AG08395 (cell line): Measurements from ENCODE around the gene SPAG5.

Source experiments
- DNase-seq: peaks from one replicate; pipeline ENCODE4 v3.0.0; 2012; ENCODE audit warnings: mixed read lengths, low spot score

Gene SPAG5

DNA sequence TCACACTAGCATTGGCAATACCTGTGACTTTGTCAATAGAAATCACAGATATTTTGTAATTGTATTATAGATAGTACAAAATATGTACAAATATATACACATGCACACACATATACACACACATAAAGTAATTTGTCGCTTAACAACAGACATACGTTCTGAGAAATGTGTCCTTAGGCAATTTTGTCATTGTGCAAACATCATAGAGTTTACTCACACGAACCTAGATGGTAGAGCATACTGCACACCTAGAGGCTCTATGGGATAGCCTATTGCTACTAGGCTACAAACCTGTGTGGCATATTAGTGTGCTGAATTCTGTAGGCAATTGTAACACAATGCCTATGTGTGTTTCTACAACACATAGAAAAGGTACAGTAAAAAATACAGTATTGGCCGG, 57.4 kb downstream of the SPAG5 start:
- DNase-seq: no peak

DNA sequence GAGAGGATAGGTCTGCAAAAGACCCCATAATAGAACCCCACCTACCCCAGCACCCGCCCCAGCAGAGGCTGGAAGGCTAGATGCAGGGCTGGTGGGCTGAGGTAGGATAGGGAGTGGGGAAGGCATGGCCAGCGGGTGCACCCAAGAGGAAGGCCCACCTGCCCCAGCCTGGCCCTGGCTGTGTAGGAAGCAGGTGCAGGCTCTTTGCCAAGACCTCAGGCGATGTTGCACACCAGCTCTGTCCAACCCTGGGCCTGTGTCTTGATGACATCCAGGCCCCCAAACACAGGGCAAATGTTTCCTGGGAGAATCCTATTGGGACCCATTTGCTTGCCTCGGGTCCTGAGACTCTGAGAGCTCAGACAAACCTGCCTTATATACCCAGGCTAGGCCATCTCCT, 58.6 kb downstream of the SPAG5 start:
- DNase-seq: no peak

DNA sequence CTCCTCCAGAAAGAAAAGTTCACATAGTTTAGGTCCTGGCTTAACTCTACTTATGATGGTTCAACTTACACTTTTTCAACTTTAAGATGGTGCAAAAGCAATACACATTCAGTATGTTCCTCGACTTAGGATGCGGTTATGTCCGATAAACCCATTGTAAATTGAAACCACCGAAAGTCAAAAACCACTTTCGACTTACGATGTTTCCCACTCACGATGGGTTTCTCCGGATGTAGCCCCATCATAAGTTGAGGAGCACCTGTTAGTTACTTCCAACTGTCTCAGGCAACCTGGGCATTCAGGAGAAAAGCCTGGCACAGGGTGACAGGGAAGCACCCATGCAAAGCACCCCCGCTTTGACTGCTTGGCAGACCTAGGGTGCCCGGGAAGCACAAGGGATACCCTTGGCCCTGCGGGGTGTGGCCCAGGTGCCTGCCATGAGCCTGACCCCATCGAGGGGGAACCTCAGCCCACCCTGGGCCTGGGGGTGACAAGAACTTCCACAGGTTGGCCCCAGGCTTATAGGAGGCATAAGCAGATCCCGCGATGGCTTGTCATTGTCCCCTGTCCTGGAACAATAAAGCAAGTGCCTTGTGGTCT, 60.4 kb downstream of the SPAG5 start:
- DNase-seq: no peak

DNA sequence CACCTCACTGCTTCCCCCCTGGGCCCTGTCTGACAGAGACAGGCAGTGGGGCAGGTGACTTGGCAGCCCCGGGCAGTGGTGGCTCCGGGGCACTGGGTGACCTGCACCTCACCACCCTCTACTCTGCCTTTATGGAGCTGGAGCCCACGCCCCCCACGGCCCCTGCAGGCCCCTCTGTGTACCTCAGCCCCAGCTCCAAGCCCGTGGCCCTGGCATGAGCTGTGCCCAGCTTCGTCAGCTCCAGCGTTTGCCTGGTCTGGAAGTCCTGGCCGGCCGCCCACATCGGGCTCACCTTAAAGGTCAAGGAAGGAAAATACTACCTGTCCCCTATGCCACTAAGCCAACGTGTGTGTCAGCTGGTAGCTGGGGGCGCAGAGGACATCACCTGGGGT, 61.6 kb downstream of the SPAG5 start:
- DNase-seq: no peak

DNA sequence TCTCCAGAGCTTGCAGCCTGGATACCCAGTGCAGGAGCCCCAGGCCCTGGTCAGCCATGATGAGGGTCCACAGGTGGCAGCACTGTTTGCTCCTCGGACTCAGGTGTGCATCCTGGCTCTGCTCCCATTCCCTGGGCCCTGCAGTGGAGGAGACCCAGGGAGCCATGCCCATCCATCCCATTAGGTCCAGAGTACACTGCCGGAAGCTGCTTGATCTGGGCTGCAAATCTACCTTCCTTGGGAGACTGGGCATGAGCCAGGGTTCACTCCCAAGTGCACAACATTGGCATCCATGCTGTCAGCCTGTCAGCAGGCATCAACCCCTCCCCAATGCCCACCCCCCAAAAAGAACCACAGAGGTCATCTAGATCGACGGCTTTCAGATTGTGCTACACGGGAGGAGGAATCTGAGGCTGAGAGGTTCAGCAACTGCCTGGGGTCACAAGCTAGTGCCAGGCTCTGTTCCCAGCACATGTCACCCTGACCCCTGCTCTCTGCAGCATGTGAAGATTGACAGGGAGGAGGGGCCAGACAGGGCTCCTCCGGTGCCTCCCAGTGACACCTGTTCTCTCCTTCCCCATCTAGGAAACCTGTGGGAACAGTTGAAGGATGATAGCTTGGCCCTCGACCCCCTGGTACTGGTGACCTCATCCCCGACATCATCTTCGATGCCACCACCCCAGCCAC, 62.1 kb downstream of the SPAG5 start:
- DNase-seq: no peak

DNA sequence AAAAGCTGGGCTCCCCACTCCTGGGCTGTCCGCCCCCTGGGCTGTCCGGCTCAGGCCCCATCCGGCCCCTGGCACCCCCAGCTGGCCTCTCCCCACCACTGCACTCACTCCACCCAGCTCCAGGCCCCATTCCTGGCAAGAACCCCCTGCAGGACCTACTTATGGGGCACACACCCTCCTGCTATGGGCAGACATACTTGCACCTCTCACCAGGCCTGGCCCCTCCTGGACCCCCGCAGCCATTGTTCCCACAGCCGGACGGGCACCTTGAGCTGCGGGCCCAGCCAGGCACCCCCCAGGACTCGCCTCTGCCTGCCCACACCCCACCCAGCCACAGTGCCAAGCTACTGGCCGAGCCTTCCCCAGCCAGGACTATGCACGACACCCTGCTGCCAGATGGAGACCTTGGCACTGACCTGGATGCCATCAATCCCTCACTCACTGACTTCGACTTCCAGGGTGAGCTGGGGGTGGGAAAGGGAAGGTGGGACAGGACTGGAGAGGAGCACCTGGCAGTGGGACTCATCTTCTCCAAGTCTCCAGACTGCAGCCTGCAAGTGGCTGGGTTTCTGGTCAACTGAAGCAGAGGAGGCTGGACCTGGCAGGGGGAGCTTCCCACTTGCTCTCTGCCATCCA, 64.0 kb downstream of the SPAG5 start:
- DNase-seq: no peak

DNA sequence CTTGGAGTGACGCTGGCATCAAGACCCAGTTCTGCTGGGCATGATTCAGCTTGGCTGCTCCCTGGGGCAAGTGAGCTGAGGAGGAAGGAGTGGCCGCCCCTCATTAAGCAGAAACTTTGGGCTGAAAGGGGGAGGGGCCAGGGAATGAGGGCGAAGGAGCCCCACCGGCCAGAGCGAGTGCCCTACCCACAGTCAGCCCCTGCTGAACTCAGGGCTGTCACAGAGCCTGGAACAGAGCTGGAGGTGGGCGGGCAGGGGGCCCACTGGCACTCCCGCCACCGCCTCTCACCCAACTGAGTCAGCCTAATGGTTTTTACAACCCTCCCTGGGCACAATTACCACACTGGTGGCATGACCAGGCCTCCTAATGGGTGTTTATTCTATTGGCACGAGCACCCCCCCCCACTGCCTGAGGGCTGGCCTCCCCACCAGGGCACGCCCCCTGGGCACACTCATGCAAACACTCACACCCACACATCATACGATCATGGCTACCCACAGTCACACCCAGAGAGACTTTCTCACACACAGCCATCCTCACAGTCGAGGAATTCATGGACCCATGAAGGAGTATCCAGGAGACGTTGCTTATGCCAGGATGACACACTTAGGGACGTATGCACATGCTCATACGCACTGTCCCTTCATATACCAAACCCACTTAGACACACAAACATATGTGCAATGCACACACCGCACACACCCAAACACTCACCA, 65.6 kb downstream of the SPAG5 start:
- DNase-seq: no peak

DNA sequence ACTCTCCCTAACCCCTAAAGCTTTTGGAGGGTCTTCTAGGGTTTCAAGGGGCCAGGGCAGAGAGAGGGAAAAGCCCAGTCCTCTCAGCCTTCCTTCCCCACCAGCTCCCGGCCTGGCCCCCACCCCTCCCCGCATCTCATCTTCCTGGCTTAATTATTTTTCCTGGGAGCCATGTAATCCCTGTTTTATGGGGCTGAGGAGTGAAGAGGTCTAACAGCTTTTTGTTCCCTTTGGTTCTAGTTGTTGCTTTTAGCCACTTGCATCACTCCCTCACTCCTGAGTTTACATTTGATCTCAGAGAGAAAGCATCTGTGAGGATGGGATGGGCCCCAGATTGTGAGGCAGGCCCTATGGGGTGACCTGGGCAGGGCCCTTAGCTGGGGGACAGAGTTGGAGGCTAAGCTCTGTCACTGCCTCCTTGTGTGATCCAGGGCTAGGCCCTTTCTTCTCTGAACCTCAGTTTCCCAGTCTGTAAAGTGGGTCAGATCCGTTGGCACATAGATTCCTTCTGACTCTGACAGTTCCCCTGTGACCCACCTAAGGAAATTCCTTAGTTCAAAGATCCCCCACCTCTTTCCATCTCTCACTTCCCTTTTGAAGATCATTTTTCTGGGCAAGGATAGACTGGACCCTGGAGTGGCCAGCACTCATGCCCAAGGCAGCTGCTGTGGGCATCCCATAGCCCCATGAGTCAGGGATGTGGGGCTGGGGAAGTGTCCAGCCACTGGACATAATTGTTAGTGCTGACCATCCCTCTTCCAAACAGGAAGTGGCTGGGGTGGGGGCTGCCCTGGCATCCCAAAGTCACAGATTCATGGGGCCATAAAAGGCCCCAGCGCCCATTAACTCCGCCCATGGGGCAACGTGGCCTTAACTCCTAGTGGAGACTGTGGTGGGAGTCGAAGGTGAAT, 66.5 kb downstream of the SPAG5 start:
- DNase-seq: no peak

DNA sequence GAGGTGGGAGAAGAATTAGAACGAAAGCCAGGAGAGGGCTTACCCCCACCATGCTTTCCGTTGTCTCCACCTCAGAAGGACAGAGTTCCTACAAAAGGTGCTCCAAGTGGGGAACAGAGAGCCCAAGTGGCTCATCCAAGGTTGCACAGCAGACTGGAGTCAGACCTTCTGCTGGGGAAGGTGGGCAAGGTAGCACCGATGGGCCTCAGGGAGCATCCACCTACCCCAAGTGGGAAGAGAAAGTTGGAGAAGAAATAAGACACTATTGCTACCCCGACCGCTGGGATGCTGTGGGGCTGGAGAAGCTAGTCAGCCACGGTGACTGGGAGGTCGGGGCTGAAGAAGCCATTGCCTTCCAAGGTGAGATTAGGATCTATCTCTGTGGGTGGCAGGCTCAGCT, 67.9 kb downstream of the SPAG5 start:
- no peak for DNase-seq

DNA sequence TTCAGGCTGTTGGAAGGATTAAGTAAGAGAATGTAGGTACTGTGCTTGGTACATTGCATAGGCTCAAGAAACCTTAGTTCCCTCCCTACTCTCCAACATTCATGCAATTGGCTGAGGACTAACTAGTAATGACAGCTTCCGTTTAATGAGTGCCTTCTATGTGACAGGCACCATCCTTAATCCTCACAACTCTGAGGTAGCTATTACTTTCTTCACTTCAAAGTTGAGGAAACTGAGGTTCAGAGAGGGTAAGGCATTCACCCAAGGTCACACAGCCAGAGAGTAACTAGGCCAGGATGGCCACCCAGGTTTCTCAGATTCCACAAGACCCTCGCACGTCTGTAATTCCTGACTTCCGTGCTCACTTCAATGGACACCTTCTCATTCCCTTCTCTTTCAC, 68.6 kb downstream of the SPAG5 start:
- DNase-seq: no peak

DNA sequence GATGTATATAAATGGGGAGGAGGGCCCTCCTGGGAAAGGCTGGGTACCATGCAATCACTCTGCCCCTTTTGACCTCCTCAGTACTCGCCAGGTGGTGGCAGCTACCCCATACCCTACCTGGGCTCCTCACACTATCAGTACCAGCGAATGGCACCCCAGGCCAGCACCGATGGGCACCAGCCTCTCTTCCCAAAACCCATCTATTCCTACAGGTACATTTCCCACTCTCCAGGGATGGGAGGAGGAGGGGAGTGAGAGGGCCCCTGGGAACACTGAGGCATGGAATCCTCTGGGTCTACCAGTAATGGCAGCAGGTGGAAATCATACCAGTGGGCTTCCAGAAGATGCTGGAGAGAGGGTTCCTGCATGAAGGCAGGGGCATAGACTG, 69.8 kb downstream of the SPAG5 start:
- no peak for DNase-seq

DNA sequence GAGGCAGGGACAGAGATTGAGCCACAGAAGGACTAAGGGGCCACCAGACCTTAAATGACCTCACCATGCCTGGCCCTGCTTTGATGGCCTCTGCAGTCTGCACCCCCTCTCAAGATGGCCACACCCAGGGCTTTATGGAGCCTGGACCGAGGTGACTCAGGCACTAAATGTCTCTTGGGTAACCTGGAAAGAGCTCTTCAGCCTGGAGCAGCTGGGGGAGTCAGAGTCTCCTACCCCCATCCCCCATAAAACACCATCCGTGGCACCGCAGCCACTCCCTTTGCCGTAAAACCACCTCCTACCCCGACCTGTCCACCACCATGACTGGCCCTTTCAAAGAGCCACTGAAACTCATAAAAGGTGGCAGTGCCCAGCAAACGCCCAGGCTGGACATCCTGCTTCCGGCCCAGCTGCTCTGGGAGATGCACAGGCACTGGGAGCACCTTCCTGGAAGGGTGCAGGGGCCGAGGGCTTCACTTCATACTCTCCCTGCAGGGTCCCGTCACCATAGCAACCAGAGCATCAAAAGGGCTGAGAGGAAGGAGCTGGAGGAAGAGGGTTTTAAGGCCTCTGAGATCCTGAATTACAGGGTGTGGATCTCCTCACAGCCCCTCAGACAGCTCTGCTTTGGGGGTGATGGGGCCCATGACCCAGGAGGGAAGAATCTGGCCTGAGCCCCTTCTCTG, 70.4 kb downstream of the SPAG5 start:
- DNase-seq: peak; percentile 70

DNA sequence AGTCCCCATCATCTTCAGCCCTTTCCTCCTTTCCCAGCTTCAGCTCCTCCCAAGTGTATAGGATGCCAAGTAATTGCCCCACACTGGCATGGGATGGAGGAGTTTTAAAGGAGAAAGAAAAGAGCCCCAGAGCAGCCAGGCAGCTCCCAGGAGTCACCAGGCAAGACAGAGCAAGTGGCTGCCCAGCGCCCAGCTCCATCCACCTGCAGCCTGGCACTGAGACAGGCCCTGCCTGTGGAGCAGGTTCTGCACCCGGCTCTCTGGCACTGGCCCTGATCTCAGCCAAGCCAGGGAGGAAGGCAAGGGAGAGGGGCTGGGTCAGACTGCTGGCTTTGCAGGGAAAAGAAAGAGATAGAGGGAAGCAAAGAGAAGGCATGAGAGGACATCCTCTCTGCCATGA, 71.0 kb downstream of the SPAG5 start:
- DNase-seq: no peak
